Pancreas (tissue), 10 donors: ENCODE results near the gene COPS9. TPM values are rescaled to one million over a fixed set of nuclear protein-coding genes. Genes with fewer than 3 reads are reported as not detected.

Experiments
- ATAC-seq, 4 donors: fragments of 200-7000 bp; cut with Tn5 transposase; one replicate each; pipeline versions ENCODE4 v1.8.0 to v1.9.1; 2020; ENCODE audit warnings: mild to moderate bottlenecking in 4 of 4, moderate library complexity in 4 of 4
- DNase-seq, 6 donors: peaks; one replicate each; pipeline ENCODE4 v3.0.0-alpha.2; 2020
- FAIRE-seq: peaks from 2 replicates; lab custom pipeline; 2012; peaks lifted over from hg19 to GRCh38; lab: Jason Lieb, UNC
- H3K27ac ChIP-seq, 4 donors: fragments of 200-600 bp; sonication (generic); 1 replicate in 3 of 4; 2 replicates in 1 of 4; pipeline versions ENCODE4 v1.5.0 to v1.8.0; 2020
- H3K27me3 ChIP-seq, 4 donors: fragments of 200-600 bp; one replicate each; pipeline ENCODE4 v1.8.0; 2021
- H3K36me3 ChIP-seq, 3 donors: fragments of 200-600 bp; sonication (generic) in 1 of 3; one replicate each; pipeline versions ENCODE4 v1.5.0 to v1.8.0; 2020 to 2021
- H3K4me1 ChIP-seq, 3 donors: fragments of 200-600 bp; one replicate each; pipeline ENCODE4 v1.8.0; 2021
- H3K4me3 ChIP-seq, 4 donors: fragments of 200-600 bp; sonication (generic) in 2 of 4; one replicate each; pipeline versions ENCODE4 v1.5.0 to v1.8.0; 2020 to 2021
- H3K9me3 ChIP-seq, 4 donors: fragments of 200-600 bp; one replicate each; pipeline ENCODE4 v1.8.0; 2021
- CTCF ChIP-seq, 4 donors: fragments of 200-600 bp; sonication (generic) in 3 of 4; IDR thresholded peaks; one replicate each; pipeline versions ENCODE4 v1.5.0 to v1.8.0; 2021; ENCODE audit warnings: antibody characterized with exemption in 4 of 4
- WGBS, 2 donors: extraction: QIAGEN DNeasy Blood & Tissue Kit; methylation state at CpG; one replicate each; pipeline ENCODE4 v1.1.7; 2013; 5-methylcytosine and 5-hydroxymethylcytosine counted together
- intact Hi-C, 3 donors: fragments of 100-400 bp; cut with DNase I; formaldehyde crosslinking; loops; one replicate each; pipeline versions ENCODE4 v1.11.1 to v1.14.2; 2022
- polyA plus RNA-seq, 2 donors: library from polyadenylated mRNA; stranded (reverse); fragments of 200-250 nt; gene quantifications; one replicate each; pipeline ENCODE4 v1.2.3, GENCODE V29; 2013
- total RNA-seq, 6 donors: library from RNA; stranded (reverse); fragmentation: NEBNext Ultra II Directional in 4 of 6; extraction: Animal tissue kit (Norgen Biotek cat#: 25700) in 4 of 6; gene quantifications; one replicate each; pipeline versions ENCODE4 v1.2.1 to v1.2.4, GENCODE V29; 2021 to 2023
- donor health status: healthy with polysubstance abuse.
- donor health status: DM: no; HTN: no; CAD: no; lungs with moderate emphysema.
- donor health status: DM: no; HTN: no; CAD: no.
- donor health status: control.
- donor health status: control.
- donor health status: Bipolar disorder and iron deficiency.
- donor health status: DM: yes; HTN: yes; CAD: no.
- donor health status: DM: no; HTN: no; CAD: no.
- donor health status: DM: no; HTN: no; CAD: no.
- donor health status: DM: yes; HTN: yes; CAD: no.

COPS9 gene
- total and polyA plus RNA-seq, 8 donors = 52.8 to 210 (median 60.1) TPM

- no peaks in the 10 kb centered on the region for H3K36me3 ChIP-seq
Observed at GRCh38 chr2:240153418-240153817, 17.3 kb upstream of the COPS9 start.

GRCh38 chr2:240151477-240152031, 15.4 kb upstream of the COPS9 start:
- Histone ChIP-seq H3K4me3 (no peak overlapping the region), H3K36me3 (no peaks in the 10 kb centered on the region), H3K27me3 (no peaks in the 10 kb centered on the region), H3K27ac (no peak overlapping the region), H3K4me1 (no peaks in the 10 kb centered on the region), H3K9me3 (no peaks in the 10 kb centered on the region)
- ATAC-seq = no peak
- 33% methylated on average over 15 of the region's 15 CpGs for WGBS, 2 donors
- DNase-seq = peak in 2 of 6 donors; percentile 2 to 34
- no peak for TF ChIP-seq CTCF (IDR thresholded peaks at IDR 0.05)
- intact Hi-C loops = no loop called here
- FAIRE-seq = no peak

More at GRCh38 chr2:240153418-240153817, 17.3 kb upstream of the COPS9 start:
- Histone ChIP-seq H3K4me1 (no peaks in the 10 kb centered on the region), H3K4me3 (no peak overlapping the region), H3K27me3 (no peaks in the 10 kb centered on the region), H3K9me3 (no peaks in the 10 kb centered on the region), H3K27ac (no peak overlapping the region)
- FAIRE-seq (no peak), ATAC-seq (no peak), DNase-seq (no peak)
- intact Hi-C loops = no loop called here
- no peak for TF ChIP-seq CTCF (IDR thresholded peaks at IDR 0.05)
- 64 to 66% methylated on average over 3 of the region's 3 CpGs for WGBS, 2 donors

DNA sequence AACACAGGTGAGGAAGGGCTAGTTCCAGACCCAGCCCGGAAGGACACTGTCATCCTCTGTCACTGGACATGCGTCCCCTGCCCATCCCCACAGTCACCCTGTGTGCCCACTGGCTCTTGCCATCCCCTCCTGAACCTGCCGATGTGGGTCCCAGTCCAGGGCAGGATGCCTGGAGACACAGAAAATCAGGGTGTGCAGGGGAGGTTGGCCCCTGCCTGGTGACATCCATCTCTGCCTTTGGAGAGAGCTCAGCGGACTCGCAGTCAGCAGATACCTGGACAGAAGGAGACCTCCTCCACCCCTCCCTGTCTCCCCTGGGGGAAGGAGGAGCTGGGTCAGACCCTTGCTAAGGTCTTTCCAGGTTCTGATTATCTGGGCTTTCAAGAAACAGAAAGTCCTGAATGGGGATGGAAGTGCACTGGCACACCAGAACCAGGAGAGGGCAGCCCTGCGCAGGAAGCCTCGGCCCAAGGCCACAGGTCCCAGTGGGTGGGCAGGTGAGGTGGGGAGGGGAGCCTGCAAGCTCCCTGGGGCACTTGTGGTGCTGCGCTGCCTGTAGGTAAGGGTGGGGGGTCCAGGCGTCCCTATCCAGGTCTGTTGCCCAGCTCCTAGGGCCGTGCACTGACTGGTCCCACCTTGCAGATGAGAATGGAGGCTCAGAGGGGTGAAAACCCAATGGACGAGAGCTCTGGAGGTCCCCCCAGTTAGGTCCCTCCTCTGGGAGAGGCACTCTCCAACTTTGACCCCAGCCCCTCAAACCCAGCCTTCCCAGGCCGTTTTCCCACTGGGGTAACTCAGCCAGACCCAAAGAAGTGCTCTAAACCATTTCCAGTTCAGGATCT, 14.1 kb upstream of the COPS9 start:
- intact Hi-C loops = loop anchor here (5.0 to 10.0 kb wide), 3 partner anchors 85 to 1115 kb away; no protein-coding TSS in a partner anchor
- peak in 4 of 6 donors; percentile 15 to 74 (median 58) for DNase-seq
- H3K9me3 ChIP-seq = no peaks in the 10 kb centered on the region
- no peaks in the 10 kb centered on the region for H3K4me1 ChIP-seq
- H3K27ac ChIP-seq = no peak overlapping the region
- no peak for FAIRE-seq
- peak; percentile 27 to 52 (median 49) for TF ChIP-seq CTCF (IDR thresholded peaks at IDR 0.05)
- H3K27me3 ChIP-seq = no peaks in the 10 kb centered on the region
- no peaks in the 10 kb centered on the region for H3K36me3 ChIP-seq
- WGBS, 2 donors = 19% methylated on average over 12 of the region's 12 CpGs
- ATAC-seq = peak in 3 of 4 donors; percentile 80 to 86 (median 82)
- H3K4me3 ChIP-seq = no peak overlapping the region

- WGBS, 2 donors = 64 to 65% methylated on average over 20 of the region's 20 CpGs
- Histone ChIP-seq H3K27me3 (no peaks in the 10 kb centered on the region), H3K9me3 (no peaks in the 10 kb centered on the region), H3K36me3 (no peaks in the 10 kb centered on the region), H3K4me3 (no peak overlapping the region), H3K4me1 (no peaks in the 10 kb centered on the region), H3K27ac (no peak overlapping the region)
- ATAC-seq (no peak), FAIRE-seq (no peak), DNase-seq (no peak)
- intact Hi-C loops = loop anchor here (5.0 to 10.0 kb wide), 3 partner anchors 83 to 1113 kb away; no protein-coding TSS in a partner anchor
- no peak for TF ChIP-seq CTCF (IDR thresholded peaks at IDR 0.05)
Observed at GRCh38 chr2:240147911-240148587, 11.9 kb upstream of the COPS9 start.
